ENCODE measurements around the gene COL28A1. TPM values are rescaled to one million over a fixed set of nuclear protein-coding genes. Genes with fewer than 3 reads are reported as not detected.

The COL28A1 gene
- polyA plus RNA-seq, 3 donors = not detected

GRCh38 chr7:7519528-7519927 is 16.1 kb downstream of the COL28A1 start:
- no peaks in the 10 kb centered on the region for H3K36me3 Mint-ChIP-seq
- H3K4me1 Mint-ChIP-seq = peaks cover 4% of the 10 kb centered on the region
- no CpG with 5 or more reads among the region's 2 CpGs for WGBS (ENCODE audit: insufficient coverage)
- peaks cover 0 to 2% (median 0%) of the 10 kb centered on the region in 3 donors for H3K27me3 Mint-ChIP-seq (ENCODE audit: low read depth in 3 of 3)
- TF ChIP-seq CTCF (IDR thresholded peaks at IDR 0.05) = no peak
- Histone ChIP-seq H3K27ac (ENCODE audit: low read depth in 1 of 2, low read length in 2 of 2) (no peak overlapping the region), H3K27me3 (ENCODE audit: control insufficient read depth in 2 of 2, insufficient read depth in 2 of 2, low read length in 2 of 2) (no peaks in the 10 kb centered on the region), H3K79me2 (ENCODE audit: insufficient read depth, low read length) (no peaks in the 10 kb centered on the region), H3K9me3 (replicated peaks in 1 of 2; ENCODE audit: control insufficient read depth in 1 of 2, insufficient read depth in 1 of 2, low read length in 2 of 2) (no peaks in the 10 kb centered on the region), H2AFZ (ENCODE audit: insufficient read depth, low read depth, low read length, poor library complexity, severe bottlenecking) (no peak overlapping the region), H4K20me1 (ENCODE audit: insufficient read depth, low read length) (no peaks in the 10 kb centered on the region), H3K36me3 (replicated peaks in 1 of 2; ENCODE audit: control insufficient read depth in 1 of 2, insufficient read depth in 2 of 2, low read length in 2 of 2) (no peaks in the 10 kb centered on the region), H3K9ac (ENCODE audit: insufficient read depth, low read length, poor library complexity, severe bottlenecking) (no peak overlapping the region), H3K4me1 (ENCODE audit: control insufficient read depth in 1 of 2, insufficient read depth in 2 of 2, low read length in 2 of 2) (no peaks in the 10 kb centered on the region), H3K4me3 (replicated peaks in 1 of 3; ENCODE audit: low read depth in 2 of 3, low read length in 3 of 3) (no peak overlapping the region), H3K4me2 (replicated peaks; ENCODE audit: extremely low read depth, low read length, poor library complexity, severe bottlenecking) (no peak overlapping the region)
- no peak for DNase-seq
- H3K4me3 Mint-ChIP-seq = no peak overlapping the region
- intact Hi-C loops (cut with micrococcal nuclease) = no loop called here
- no peaks in the 10 kb centered on the region for H3K9me3 Mint-ChIP-seq
- H3K27ac Mint-ChIP-seq = no peak overlapping the region

- Histone ChIP-seq H4K20me1 (ENCODE audit: insufficient read depth, low read length) (no peaks in the 10 kb centered on the region), H2AFZ (ENCODE audit: insufficient read depth, low read depth, low read length, poor library complexity, severe bottlenecking) (no peak overlapping the region), H3K4me3 (replicated peaks in 1 of 3; ENCODE audit: low read depth in 2 of 3, low read length in 3 of 3) (no peak overlapping the region), H3K36me3 (replicated peaks in 1 of 2; ENCODE audit: control insufficient read depth in 1 of 2, insufficient read depth in 2 of 2, low read length in 2 of 2) (no peaks in the 10 kb centered on the region), H3K79me2 (ENCODE audit: insufficient read depth, low read length) (no peaks in the 10 kb centered on the region), H3K9me3 (replicated peaks in 1 of 2; ENCODE audit: control insufficient read depth in 1 of 2, insufficient read depth in 1 of 2, low read length in 2 of 2) (no peaks in the 10 kb centered on the region), H3K4me1 (ENCODE audit: control insufficient read depth in 1 of 2, insufficient read depth in 2 of 2, low read length in 2 of 2) (no peaks in the 10 kb centered on the region), H3K27me3 (ENCODE audit: control insufficient read depth in 2 of 2, insufficient read depth in 2 of 2, low read length in 2 of 2) (no peaks in the 10 kb centered on the region), H3K27ac (ENCODE audit: low read depth in 1 of 2, low read length in 2 of 2) (no peak overlapping the region), H3K4me2 (replicated peaks; ENCODE audit: extremely low read depth, low read length, poor library complexity, severe bottlenecking) (no peak overlapping the region), H3K9ac (ENCODE audit: insufficient read depth, low read length, poor library complexity, severe bottlenecking) (no peak overlapping the region)
- H3K9me3 Mint-ChIP-seq = no peaks in the 10 kb centered on the region
- H3K4me1 Mint-ChIP-seq = peaks cover 4% of the 10 kb centered on the region
- H3K36me3 Mint-ChIP-seq = no peaks in the 10 kb centered on the region
- peaks cover 0 to 2% (median 0%) of the 10 kb centered on the region in 3 donors for H3K27me3 Mint-ChIP-seq (ENCODE audit: low read depth in 3 of 3)
- H3K27ac Mint-ChIP-seq = no peak overlapping the region
- peak in 1 of 3 donors; percentile 21 for DNase-seq
- intact Hi-C loops (cut with micrococcal nuclease) = no loop called here
- H3K4me3 Mint-ChIP-seq = no peak overlapping the region
- no CpG with 5 or more reads among the region's 2 CpGs for WGBS (ENCODE audit: insufficient coverage)
- no peak for TF ChIP-seq CTCF (IDR thresholded peaks at IDR 0.05)
Measured at GRCh38 chr7:7519056-7519455, 16.6 kb downstream of the COL28A1 start.
